Measurements from ENCODE around the gene HEXIM2.

GRCh38 chr17:45160447-45161287 lies 1.0 kb upstream of the HEXIM2 start:
- no peak for TF ChIP-seq PAX5 (IDR thresholded peaks at IDR 0.05; ENCODE audit: insufficient read depth, low read length, severe bottlenecking)
- no peak; the same call in 1 of the 2 replicates for TF ChIP-seq TAF1 (IDR thresholded peaks at IDR 0.05; ENCODE audit: low read depth, low read length)
- TF ChIP-seq POLR2A (IDR thresholded peaks at IDR 0.05; ENCODE audit: low read depth, low read length): peak; percentile 69
- no peak; the same call in 1 of the 2 replicates for TF ChIP-seq POLR2AphosphoS5 (IDR thresholded peaks at IDR 0.05; ENCODE audit: low read depth, low read length)
